Left ventricle myocardium inferior (tissue), 1 donor: ENCODE results near the gene SORCS2. TPM values are rescaled to one million over a fixed set of nuclear protein-coding genes. Genes with fewer than 3 reads are reported as not detected.
"Not testable (repeated sequence)": the region's sequence is repeated elsewhere in the genome, so short reads cannot be mapped to it uniquely, and the experiment has no call there.

ENCODE experiments used
- DNase-seq: peaks from one replicate; pipeline ENCODE4 v3.0.0-alpha.2; 2020
- H3K27ac ChIP-seq: fragments of 200-600 bp; replicated peaks from 2 replicates; pipeline ENCODE4 v1.8.0; 2021
- H3K27me3 ChIP-seq: fragments of 200-600 bp; 2 replicates; pipeline ENCODE4 v1.8.0; 2021; ENCODE audit warnings: low read depth
- H3K36me3 ChIP-seq: fragments of 200-600 bp; 2 replicates; pipeline ENCODE4 v1.8.0; 2021
- H3K4me1 ChIP-seq: fragments of 200-600 bp; 2 replicates; pipeline ENCODE4 v1.8.0; 2021
- H3K4me3 ChIP-seq: fragments of 200-600 bp; 2 replicates; pipeline ENCODE4 v1.8.0; 2021; ENCODE audit warnings: mild to moderate bottlenecking, moderate library complexity
- H3K9me3 ChIP-seq: fragments of 200-600 bp; replicated peaks from 2 replicates; pipeline ENCODE4 v1.8.0; 2021
- CTCF ChIP-seq: fragments of 200-600 bp; IDR thresholded peaks from 2 replicates; pipeline ENCODE4 v1.8.0; 2021; ENCODE audit warnings: antibody characterized with exemption, mild to moderate bottlenecking, borderline replicate concordance
- intact Hi-C: fragments of 100-400 bp; cut with micrococcal nuclease; formaldehyde crosslinking; loops from one replicate; pipeline ENCODE4 v1.11.0; 2022
- total RNA-seq: library from RNA; stranded (reverse); fragmentation: NEBNext Ultra II Directional; extraction: Animal tissue kit (Norgen Biotek cat#: 25700); gene quantifications from one replicate; pipeline ENCODE4 v1.2.1, GENCODE V29; 2021
- donor health status: DM: no; HTN: yes; CAD: no; lungs with severe emphysema.

SORCS2 gene
- total RNA-seq, 1 donor from 2014 or later = 1.2 TPM

DNA sequence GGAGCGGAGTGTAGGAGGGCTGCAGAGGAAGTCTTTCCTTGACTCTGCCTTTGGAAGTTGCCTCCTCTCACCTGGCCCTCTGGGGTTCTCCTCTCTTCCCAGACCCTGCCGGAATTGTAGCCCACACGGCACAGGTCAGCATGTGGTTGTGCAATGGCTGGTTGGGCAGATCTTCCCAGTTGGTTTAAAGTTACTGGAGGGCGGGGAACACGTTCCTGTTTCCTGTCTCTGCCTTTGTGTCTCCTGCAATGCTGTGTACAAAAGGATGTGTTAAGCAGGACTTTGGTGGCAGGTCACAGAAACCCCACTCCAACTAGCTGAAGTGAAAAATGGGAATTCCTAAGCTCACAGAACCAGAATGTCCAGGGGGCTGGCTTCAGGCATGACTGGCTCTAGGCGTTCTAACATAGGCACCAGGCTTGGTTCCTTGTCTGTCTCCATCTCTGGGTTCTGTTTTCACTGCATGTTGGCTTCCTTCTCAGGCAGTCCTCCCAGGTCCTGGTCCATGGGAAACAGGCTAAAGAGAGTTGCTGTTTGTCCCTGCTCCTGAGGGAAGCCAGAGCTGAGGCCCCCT, 19.9 kb downstream of the SORCS2 start:
- H3K27ac ChIP-seq = no peak overlapping the region
- no peak overlapping the region for H3K4me3 ChIP-seq
- no peaks in the 10 kb centered on the region for H3K36me3 ChIP-seq
- no peak for DNase-seq
- TF ChIP-seq CTCF = no peak
- intact Hi-C loops = no loop called here
- peaks cover 12% of the 10 kb centered on the region for H3K9me3 ChIP-seq
- peaks cover 14% of the 10 kb centered on the region for H3K27me3 ChIP-seq
- H3K4me1 ChIP-seq = peaks cover 10% of the 10 kb centered on the region

DNA sequence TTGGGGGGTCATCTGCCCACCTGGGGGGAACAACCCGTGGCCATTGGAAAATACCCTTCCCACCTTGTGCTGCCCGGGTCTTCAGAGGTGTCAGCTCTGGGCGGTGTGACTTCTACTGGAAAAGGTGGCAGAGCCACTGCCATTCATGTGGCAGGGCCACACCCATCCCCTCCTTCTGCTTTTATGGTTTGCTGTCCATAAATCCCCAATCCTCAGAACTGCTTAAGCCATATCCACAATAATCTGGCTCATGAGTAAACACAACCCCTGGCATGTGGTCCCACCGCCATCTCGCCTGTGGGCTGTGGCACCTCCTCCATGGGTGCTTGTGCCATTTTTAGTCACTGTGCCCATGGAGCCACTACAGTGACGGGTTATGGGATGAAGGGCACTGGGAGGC, 20.6 kb downstream of the SORCS2 start:
- DNase-seq = no peak
- H3K9me3 ChIP-seq = peaks cover 12% of the 10 kb centered on the region
- peaks cover 3% of the 10 kb centered on the region for H3K4me1 ChIP-seq
- no peaks in the 10 kb centered on the region for H3K36me3 ChIP-seq
- TF ChIP-seq CTCF = no peak
- H3K27ac ChIP-seq = no peak overlapping the region
- H3K27me3 ChIP-seq = peaks cover 14% of the 10 kb centered on the region
- intact Hi-C loops = no loop called here
- H3K4me3 ChIP-seq = no peak overlapping the region

GRCh38 chr4:7213807-7214206, 21.5 kb downstream of the SORCS2 start:
- Histone ChIP-seq H3K27me3 (peaks cover 6% of the 10 kb centered on the region), H3K4me1 (no peaks in the 10 kb centered on the region), H3K36me3 (no peaks in the 10 kb centered on the region), H3K9me3 (peaks cover 12% of the 10 kb centered on the region), H3K27ac (no peak overlapping the region), H3K4me3 (no peak overlapping the region)
- DNase-seq = no peak
- intact Hi-C loops = no loop called here
- TF ChIP-seq CTCF = no peak

GRCh38 chr4:7214359-7214758, 22.0 kb downstream of the SORCS2 start:
- Histone ChIP-seq H3K4me3 (no peak overlapping the region), H3K9me3 (peaks cover 12% of the 10 kb centered on the region), H3K27ac (no peak overlapping the region), H3K36me3 (no peaks in the 10 kb centered on the region), H3K4me1 (no peaks in the 10 kb centered on the region), H3K27me3 (peaks cover under 1% of the 10 kb centered on the region)
- intact Hi-C loops = no loop called here
- TF ChIP-seq CTCF = no peak
- DNase-seq = no peak

DNA sequence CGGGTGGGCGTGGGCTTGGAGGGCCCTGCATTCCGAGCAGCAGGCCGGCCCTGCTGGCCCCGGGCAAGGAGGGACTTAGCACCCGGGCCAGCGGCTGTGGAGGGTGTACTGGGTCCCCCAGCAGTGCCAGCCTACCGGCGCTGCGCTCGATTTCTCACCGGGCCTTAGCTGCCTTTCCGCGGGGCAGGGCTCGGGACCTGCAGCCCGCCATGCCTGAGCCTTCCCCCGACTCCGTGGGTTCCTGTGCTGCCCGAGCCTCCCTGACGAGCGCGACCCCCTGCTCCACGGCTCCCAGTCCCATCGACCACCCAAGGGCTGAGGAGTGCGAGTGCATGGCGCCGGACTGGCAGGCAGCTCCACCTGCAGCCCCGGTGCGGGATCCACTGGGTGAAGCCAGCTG, 22.8 kb downstream of the SORCS2 start:
- intact Hi-C loops, H3K36me3 ChIP-seq, H3K27ac ChIP-seq, H3K4me1 ChIP-seq, H3K27me3 ChIP-seq, H3K4me3 ChIP-seq, DNase-seq: not testable (repeated sequence)
- H3K9me3 ChIP-seq = peaks cover 12% of the 10 kb centered on the region

GRCh38 chr4:7217039-7217438, 24.7 kb downstream of the SORCS2 start:
- TF ChIP-seq CTCF = no peak
- no peak overlapping the region for H3K4me3 ChIP-seq
- intact Hi-C loops = no loop called here
- H3K27ac ChIP-seq = no peak overlapping the region
- peaks cover 12% of the 10 kb centered on the region for H3K9me3 ChIP-seq
- DNase-seq = no peak
- H3K36me3 ChIP-seq = no peaks in the 10 kb centered on the region
- no peaks in the 10 kb centered on the region for H3K27me3 ChIP-seq
- no peaks in the 10 kb centered on the region for H3K4me1 ChIP-seq
